Ramos (cell line): ENCODE results near the gene DIPK2B.

Experiments used
- in situ Hi-C: fragments of 300-500 bp; cut with MboI; formaldehyde crosslinking; loops from one replicate; pipeline ENCODE4 v1.14.3; 2022; ENCODE audit warnings: low sequenced_read_pairs; ENCODE audit not compliant: unreplicated experiment

Gene DIPK2B

GRCh38 chrX:45200741-45201234 is at the start of gene DIPK2B:
Gene DIPK2B (minus strand): TSS chrX:45200876. CDS start chrX:45200826, 50 bp downstream.
- in situ Hi-C loops: no loop called here

GRCh38 chrX:45240301-45240700 is 39.6 kb upstream of the DIPK2B start:
- in situ Hi-C loops: no loop called here

GRCh38 chrX:45238489-45238888 is 37.8 kb upstream of the DIPK2B start:
- in situ Hi-C loops: no loop called here

- in situ Hi-C loops: no loop called here
These were observed 32.9 kb upstream of the DIPK2B start for GRCh38 chrX:45233531-45233930.

- in situ Hi-C loops: no loop called here
These were observed 31.5 kb upstream of the DIPK2B start for GRCh38 chrX:45232139-45232538.

GRCh38 chrX:45230410-45230809 is 29.7 kb upstream of the DIPK2B start:
- in situ Hi-C loops: no loop called here

- in situ Hi-C loops: no loop called here
These were observed 28.7 kb upstream of the DIPK2B start for GRCh38 chrX:45229348-45229747.

GRCh38 chrX:45228126-45228525 is 27.4 kb upstream of the DIPK2B start:
- in situ Hi-C loops: no loop called here

GRCh38 chrX:45208121-45208856 is 7.6 kb upstream of the DIPK2B start:
- in situ Hi-C loops: no loop called here

- in situ Hi-C loops: no loop called here
These were observed 1.5 kb upstream of the DIPK2B start for GRCh38 chrX:45202171-45202570.

- in situ Hi-C loops: no loop called here
These were observed 2.0 kb downstream of the DIPK2B start for GRCh38 chrX:45198706-45199105.

- in situ Hi-C loops: no loop called here
These were observed 2.4 kb downstream of the DIPK2B start for GRCh38 chrX:45198301-45198700.

- in situ Hi-C loops: no loop called here
These were observed 4.0 kb downstream of the DIPK2B start for GRCh38 chrX:45196701-45197100.

- in situ Hi-C loops: no loop called here
These were observed 8.8 kb downstream of the DIPK2B start for GRCh38 chrX:45191820-45192409.

- in situ Hi-C loops: no loop called here
These were observed 9.3 kb downstream of the DIPK2B start for GRCh38 chrX:45191383-45191782.

GRCh38 chrX:45187731-45188130 is 12.9 kb downstream of the DIPK2B start:
- in situ Hi-C loops: no loop called here

GRCh38 chrX:45186643-45187026 is 14.0 kb downstream of the DIPK2B start:
- in situ Hi-C loops: no loop called here

- in situ Hi-C loops: no loop called here
These were observed 16.5 kb downstream of the DIPK2B start for GRCh38 chrX:45184211-45184610.

- in situ Hi-C loops: no loop called here
These were observed 27.8 kb downstream of the DIPK2B start for GRCh38 chrX:45172890-45173289.

GRCh38 chrX:45166781-45167180 is 33.9 kb downstream of the DIPK2B start:
- in situ Hi-C loops: no loop called here

GRCh38 chrX:45165726-45166125 is 35.0 kb downstream of the DIPK2B start:
- in situ Hi-C loops: no loop called here

- in situ Hi-C loops: no loop called here
These were observed 35.7 kb downstream of the DIPK2B start for GRCh38 chrX:45164995-45165394.
